Raji (cell line): ENCODE data around the gene SHE.

Experiments used
- POLR2A ChIP-seq: IDR thresholded peaks from 2 replicates; pipeline ENCODE4 v1.6.1; 2011; ENCODE audit warnings: low read depth, low read length, control low read depth; ENCODE audit not compliant: insufficient read depth

SHE gene

DNA sequence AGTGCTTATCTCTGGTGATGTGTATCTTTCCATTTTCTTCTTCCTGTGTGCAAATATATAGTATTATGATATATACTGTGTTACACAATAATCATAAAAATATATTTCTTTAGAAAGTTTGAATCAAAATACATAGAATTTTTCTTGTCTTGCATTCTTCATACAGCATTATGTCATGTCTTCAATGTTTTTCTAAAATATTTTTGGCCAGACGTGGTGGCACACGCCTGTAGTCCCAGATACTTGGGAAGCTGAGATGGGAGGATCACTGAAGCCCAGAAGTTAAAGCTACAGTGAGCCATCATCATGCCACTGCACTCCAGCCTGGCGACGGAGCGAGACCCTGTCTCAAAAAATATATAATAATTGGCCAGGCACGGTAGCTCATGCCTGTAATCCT, 55.4 kb downstream of the SHE start:
- TF ChIP-seq POLR2A, result no peak

DNA sequence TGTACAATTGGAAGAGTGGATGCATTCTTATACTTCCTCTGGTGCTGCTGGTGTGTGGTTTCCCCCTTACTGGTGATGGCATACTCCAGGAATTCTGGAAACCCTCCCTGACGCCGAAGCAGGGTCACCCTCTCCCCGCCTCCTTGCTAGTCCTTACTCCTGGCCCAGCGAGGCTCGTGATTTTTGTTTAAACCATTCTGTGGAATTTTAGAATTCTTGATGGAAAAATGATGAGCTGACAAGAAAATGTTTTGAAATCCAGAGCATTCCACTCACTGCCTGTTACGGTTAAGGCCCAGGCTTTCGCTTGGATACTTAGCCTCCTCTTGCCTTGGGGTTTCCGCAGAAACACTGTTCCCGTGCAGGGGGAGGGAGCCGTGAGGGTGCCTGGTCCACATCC, 55.9 kb downstream of the SHE start:
- no peak for TF ChIP-seq POLR2A

DNA sequence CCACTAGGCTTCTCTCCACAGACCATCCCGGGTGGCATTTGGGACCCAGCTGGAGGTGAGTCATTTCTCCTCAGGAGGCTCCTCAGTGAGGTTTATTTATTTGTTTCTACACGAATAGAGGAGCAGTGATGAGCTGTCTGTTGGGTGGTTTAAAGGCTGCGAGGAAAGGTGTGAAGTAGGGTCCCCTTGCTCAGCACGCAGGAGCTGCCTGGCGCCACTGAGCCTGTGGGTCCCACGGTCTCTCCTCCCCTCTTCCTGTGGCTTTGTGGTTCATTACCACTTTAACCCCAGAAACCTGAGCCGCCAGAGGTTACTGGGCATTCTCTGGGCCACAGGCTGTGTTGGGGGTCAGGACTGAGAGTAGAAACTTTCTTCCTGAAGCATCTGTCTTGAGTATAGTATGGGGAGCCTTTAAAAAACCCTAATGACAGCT, 57.2 kb downstream of the SHE start:
- no peak for TF ChIP-seq POLR2A

DNA sequence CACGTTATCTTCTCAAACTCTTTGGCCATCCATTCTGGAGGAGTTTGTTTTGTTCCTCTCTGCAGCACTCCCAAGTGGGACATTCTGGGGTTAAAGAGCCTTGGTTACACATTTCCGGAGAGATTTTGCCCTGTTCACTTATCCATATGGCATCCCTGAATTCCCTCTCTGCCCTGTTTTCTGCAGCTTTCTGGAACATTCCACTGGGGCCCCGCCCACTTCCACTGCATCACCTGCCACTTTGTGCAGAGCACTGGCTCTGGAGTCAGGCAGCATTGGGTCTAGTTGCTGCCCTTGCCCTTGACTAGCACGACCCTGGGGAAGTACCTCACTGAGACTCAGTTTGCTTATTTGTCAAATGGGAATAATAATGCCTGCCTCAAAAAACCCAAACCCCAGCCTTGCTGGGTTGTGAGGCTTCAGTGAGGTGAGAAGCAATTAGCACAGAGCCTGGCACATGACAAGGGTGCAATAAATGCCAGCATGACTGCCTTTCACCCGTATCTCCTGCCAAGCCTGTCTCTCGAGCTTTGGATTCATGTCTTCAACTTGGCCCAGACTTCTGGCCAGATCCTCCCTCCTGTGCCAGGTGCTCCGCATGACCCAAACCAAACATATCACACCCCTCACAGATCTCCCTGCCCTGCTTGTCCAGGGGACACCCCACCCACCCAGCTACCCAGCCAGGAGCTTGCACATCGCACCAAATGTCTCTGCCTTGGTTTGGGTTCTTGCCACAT, 58.8 kb downstream of the SHE start:
- no peak for TF ChIP-seq POLR2A

DNA sequence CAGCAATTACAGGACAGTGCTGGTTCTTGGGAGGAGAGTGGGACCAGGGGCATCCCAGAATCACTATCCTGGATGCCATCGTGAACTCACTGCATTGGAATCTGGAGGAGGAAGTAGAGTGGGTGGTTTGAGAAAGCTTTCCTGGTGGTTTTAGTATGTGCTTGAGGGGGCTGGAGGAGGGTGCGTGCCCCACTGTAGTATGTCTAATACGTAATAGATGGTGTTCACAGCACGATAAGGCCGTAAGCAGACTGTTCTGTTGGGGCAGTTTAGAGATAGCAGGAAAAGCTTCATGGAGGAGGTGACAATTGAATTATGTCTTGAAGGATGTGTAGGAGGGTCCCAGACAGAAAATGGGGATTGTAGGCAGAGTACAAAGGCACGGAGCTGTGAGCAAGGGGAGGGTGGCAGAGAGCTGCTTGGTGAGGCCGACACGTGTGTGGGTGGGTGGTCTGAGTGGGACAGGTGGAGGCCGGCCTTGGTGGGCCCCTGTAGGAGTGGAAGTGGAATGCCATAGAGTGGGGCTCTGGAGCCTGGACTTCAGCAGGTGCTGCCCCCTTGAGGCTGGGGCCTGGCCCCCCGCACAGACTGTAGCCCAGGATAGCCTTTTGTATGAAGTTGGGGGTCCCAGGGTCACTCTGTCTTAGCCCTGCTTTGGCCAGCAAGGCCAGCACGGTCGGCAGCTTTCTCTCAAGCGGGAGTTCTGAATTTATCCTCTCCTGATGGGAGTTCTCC, 60.0 kb downstream of the SHE start:
- no peak for TF ChIP-seq POLR2A

DNA sequence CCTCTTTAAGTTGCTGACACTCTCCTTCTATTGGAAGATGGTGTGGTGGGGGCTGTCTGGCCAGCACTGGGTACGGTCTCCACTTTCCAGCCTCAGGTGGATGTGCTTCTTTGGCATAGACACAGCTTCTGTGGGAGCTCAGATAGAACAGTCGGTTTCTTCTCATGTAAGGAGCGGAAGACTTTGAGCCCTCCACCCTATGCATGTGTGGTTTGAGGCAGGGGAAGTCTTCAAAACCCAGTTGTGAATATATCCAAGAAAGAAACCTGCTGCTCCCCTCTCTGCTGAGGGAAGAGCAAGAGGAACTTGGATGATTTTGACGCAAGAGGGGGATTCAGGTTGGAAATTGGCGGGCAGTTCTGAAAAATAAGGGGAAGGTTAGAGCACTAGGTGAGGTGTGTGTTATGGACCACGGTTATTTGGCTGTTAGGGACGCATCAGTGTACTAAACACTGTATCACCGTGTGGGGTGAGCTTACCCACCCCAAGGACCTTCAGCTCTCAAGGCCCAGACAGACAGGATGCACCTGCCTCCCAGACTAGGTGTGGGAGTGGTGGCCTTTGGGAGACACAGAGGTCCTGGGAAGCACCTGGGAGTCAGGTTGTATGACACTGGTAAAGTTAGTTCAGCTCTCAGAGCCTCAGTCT, 60.8 kb downstream of the SHE start:
- TF ChIP-seq POLR2A, result no peak

DNA sequence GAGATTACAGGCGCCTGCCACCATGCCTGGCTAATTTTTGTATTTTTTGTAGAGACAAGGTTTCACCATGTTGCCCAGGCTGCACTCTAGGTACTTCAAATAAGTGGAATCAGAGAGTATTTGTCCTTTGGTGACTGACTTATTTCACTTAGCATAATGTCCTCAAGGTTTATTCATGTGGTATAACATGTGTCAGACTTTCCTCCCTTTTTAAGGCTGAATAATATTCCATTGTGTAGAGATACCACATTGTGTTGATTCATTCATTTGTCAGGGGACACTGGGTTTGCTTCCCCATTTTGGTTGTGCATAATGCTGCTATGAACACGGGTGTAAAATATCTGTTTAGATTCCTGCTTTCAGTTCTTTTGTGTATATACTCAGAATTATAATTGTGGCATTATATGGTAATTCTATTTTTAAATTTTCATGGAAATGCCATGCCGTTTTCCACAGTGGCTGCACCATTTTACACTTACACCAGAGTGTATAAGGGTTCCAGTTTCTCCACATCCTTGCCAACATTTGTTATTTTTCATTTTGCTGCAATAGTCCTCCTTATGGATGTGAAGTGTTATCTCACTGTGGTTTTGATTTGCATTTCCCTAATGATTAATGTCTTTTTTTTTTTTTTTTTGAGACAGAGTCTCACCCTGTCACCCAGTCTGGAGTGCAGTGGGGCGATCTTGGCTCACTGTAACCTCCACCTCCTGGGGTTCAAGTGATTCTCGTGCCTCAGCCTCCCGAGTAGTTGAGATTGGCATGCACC, 62.0 kb downstream of the SHE start:
- TF ChIP-seq POLR2A, result no peak

DNA sequence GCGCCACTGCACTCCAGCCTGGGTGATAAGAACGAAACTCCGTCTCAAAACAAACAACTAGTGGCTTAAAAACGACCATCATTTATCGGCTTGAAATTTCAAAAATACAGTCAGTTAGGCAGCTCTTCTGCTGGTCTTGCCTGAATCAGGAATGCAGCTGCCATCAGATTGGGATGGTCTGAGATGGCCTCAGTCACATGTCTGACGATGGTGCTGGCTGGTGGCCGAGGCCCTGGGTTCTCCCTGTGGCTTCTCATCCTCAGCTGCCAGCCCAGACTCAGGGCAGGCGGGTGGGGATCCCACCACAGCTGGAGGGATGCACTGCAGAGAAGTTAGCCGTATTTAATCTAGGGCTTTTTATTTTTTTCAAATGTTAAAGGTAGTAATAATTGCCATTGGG, 65.8 kb downstream of the SHE start:
- no peak for TF ChIP-seq POLR2A

DNA sequence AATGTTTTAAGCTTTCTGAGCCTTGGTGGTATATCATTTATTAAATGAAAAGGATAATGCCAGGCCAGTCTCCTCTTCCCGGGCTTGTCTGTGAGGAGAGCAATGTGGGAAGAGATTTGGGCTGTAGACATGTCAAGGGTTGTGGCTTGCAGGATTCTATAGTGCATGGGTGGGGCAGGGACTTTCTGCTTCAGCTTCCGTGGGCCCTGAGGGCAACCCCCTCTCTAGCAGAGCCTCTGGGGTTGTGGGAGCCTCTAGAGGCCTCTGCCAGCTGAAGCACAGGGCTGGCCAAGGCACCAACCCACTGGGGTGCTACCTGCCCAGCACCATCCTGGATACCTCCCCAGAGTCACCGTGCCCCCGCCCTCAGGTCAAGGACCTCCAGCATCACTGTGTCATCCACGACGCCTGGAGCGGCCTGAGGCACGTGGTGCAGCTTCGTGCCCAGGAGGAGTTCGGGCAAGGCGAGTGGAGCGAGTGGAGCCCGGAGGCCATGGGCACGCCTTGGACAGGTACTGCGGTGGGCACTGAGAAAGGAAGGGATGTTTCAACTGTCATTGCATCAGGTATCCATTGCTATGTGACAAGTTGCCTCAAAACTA, 66.5 kb downstream of the SHE start:
- no peak for TF ChIP-seq POLR2A

DNA sequence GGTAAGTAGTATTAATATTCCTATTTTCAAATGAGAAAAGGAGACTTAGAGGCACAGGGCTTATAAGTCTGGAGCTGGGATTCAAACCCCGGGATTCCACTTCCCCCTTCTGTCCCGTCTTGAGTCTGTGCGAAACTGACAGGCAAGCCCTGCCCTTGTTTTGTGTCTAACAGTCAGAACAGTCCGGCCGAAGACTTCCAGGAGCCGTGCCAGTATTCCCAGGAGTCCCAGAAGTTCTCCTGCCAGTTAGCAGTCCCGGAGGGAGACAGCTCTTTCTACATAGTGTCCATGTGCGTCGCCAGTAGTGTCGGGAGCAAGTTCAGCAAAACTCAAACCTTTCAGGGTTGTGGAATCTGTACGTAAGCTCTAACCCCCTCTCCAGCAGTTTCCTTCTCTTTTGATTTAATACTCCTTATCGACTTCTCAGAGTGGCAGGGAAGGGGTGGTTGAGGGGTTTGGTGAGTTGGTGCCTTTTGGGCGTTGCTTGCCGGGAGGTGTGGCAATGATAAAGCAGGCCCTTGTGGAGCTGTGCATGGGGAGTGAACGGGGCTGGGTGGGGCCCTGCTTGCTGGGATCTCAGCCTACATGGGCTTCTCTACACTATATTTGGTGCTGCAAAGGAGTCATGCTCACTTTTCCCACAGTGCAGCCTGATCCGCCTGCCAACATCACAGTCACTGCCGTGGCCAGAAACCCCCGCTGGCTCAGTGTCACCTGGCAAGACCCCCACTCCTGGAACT, 67.7 kb downstream of the SHE start:
- no peak for TF ChIP-seq POLR2A

DNA sequence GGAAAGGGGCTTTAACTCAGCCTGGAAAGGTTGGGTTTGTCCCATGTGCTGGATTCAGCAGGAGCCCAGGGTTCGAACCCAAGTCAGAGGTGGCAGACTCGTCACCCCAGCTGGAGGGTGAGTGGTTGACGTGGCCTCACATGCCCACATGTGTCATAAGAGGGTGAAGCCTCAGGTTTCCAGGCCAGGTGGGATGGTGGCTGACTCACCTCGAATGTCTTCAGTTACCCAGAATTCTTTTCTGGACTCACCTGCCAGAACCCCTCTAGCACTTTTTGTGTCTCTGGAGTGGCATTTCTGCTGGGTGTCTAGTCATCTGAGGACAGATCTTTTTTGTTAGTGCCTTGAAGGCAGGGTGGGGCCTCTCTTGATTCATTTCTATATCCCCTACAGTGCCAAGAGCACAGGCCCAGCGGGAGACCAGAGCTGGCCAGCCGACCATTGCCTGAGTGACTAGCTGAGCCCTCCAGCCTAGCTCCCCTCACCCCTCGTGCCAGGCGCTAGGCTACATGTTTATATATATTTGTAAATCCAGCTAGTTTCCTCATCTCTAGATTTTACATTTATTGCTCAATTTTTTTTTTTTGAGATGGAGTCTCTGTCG, 68.9 kb downstream of the SHE start:
- TF ChIP-seq POLR2A, result no peak

DNA sequence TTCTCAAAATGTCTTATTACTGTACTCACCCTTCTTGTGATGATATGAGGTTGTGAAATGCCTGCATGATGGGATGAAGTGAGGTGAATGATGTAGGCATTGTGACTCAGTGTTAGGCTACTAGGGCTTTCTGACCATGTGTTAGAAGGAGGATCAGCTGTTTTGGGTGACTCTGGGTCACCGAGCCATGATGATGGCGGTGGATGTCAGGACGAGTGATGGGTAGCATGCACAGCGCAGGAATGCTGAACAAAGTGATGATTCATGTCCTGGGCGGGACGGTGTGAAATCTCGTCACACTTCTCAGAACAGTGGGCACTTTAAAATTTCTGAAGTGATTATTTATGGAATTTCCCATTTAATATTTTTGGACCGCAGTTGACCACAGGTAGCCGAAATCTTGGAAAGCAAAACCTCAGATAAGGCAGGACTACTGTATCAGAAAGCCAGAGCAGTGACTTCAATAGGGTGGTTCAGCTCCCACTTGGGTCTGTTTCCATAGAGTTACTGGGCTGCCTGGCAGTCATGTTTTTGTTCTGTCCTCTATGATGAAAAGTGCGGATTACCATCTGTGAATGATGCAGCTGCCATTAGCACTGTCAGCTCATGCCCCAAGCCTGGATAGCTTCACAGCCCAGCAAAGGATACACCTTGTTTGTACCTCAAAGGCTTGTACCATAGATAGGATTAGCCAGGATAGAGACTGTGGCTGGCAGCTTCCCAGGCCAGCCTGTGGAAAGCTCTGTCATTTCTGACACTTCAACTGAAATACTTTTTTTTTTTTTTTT, 70.4 kb downstream of the SHE start:
- no peak for TF ChIP-seq POLR2A

DNA sequence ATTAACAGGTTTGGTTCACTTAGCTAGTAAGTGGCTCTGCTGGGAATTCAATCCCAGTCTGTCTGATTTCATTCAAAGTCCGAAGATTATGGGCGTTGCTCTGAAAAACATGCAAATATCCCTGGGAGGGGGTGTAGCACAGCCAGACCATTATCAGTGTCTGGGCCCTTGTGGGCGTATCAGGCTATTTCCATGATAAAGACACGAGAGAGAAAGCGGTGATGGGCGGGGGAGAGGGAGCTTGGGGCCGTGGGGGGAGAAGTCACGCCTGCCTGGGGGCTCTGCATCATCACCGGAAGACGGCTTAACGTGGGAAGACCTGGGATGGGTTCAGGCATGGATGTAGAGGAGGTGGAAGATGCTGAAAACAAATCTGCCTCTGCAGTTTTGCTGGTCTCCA, 71.3 kb downstream of the SHE start:
- no peak for TF ChIP-seq POLR2A
